ENCODE data around the gene PPP1R1B.

DNA sequence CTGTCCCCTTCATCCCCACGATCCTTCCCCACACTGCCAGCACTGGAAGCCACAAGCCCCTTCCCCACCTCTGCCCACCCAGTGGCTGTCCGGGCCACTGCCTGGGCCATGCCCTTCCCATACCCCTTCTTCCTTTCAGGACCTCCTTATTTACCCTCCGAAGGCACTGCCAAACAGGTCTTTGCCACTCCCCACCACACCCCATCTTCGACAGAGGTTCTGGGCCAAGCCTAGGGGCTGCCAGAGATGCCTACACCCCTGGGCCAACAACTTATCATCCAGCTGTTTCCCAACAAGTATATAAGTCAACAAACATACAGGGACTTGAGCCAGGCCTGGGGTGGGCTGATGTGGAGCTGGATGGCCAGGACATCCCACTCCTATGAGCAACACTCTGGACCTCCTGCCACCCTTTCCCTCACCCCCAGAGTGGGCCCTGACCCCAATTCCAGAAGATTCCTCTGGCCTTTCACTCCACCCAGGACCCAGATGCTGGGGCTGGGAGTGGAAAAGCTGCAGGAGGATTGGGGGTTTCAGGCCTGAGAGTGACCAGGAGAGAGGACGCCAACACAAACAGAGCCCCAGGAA lies 1.5 kb upstream of the PPP1R1B start:
- no peak for TF ChIP-seq RAD21 (IDR thresholded peaks at IDR 0.05; ENCODE audit: low read length)
- no peak for TF ChIP-seq CTCF (conservative IDR thresholded peaks at IDR 0.05; ENCODE audit: low read depth, low read length)
- no peak for TF ChIP-seq RCOR1 (IDR thresholded peaks at IDR 0.05; ENCODE audit: insufficient replicate concordance, low read length)
- TF ChIP-seq POLR2A (IDR thresholded peaks at IDR 0.05; ENCODE audit: low read depth, low read length) = no peak
- TF ChIP-seq CEBPB (IDR thresholded peaks at IDR 0.05; ENCODE audit: low read depth, low read length) = no peak
- no peak for TF ChIP-seq FOS (IDR thresholded peaks at IDR 0.05; ENCODE audit: low read depth, low read length)
- no peak for TF ChIP-seq BHLHE40 (IDR thresholded peaks at IDR 0.05; ENCODE audit: low read depth, low read length)
- no peak for TF ChIP-seq MXI1 (IDR thresholded peaks at IDR 0.05; ENCODE audit: borderline replicate concordance, low read depth, low read length)
- TF ChIP-seq, protein P1, sequence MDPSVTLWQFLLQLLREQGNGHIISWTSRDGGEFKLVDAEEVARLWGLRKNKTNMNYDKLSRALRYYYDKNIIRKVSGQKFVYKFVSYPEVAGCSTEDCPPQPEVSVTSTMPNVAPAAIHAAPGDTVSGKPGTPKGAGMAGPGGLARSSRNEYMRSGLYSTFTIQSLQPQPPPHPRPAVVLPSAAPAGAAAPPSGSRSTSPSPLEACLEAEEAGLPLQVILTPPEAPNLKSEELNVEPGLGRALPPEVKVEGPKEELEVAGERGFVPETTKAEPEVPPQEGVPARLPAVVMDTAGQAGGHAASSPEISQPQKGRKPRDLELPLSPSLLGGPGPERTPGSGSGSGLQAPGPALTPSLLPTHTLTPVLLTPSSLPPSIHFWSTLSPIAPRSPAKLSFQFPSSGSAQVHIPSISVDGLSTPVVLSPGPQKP (IDR thresholded peaks at IDR 0.05; ENCODE audit: borderline replicate concordance, low read depth, low read length) = no peak
- TF ChIP-seq MAZ (IDR thresholded peaks at IDR 0.05; ENCODE audit: borderline replicate concordance, low read depth, low read length) = no peak
- TF ChIP-seq, protein P2, sequence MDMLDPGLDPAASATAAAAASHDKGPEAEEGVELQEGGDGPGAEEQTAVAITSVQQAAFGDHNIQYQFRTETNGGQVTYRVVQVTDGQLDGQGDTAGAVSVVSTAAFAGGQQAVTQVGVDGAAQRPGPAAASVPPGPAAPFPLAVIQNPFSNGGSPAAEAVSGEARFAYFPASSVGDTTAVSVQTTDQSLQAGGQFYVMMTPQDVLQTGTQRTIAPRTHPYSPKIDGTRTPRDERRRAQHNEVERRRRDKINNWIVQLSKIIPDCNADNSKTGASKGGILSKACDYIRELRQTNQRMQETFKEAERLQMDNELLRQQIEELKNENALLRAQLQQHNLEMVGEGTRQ (IDR thresholded peaks at IDR 0.05; ENCODE audit: low read depth, low read length) = no peak
- no peak for TF ChIP-seq RFX5 (IDR thresholded peaks at IDR 0.05; ENCODE audit: low read depth, low read length)
